Measurements from ENCODE around the gene FANCC. TPM values are rescaled to one million over a fixed set of nuclear protein-coding genes. Genes with fewer than 3 reads are reported as not detected.

The FANCC gene
- total RNA-seq, 2 experiments from 2014 or later: 5.7 to 6.3 TPM

DNA sequence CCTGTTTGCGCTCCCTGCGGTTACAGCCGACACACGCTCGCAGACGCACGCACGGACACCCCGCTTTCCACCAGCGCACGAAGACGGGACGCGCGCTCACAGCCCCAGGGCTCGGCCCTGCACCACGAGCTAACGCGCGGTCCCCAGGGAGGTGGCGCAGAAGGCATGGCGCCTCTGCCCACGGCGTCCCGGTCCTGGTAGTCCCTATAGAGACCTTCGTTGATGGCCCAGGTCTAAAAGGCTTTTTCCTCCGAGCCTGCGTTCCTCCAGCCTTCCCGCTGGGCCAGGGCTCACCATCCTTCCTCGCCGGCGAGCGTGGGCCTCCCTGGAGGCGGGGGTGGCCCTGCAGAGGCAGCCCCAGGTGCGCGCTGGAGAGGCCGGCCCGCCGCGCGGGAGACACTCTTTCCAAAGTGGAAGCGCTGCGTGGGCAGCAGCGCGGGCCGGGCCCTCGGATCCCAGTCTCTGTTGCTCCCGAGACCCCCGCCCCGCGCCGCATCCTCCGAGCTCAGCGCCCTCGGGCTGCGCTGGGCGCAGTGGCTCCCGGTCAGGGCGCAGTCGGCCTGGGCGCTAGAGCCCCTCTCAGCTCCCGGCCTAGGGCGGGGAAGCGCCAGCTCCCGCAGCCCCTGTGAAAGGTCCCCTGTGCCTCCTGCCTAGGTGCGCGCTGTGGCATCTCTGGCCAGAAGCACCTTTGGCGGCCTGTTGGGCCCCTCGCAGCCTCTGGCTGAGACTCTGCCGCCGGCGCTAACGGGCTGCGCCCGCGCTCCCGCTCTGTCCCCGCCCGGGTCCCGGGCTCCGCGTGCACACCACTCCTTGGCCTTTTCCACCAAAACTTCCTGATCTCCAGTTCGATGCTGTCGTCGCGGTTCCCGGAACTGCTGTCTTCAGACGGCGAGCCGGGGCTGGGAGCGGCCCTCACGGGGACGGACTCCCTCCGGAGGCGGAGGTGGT is 31.9 kb upstream of the FANCC start:
- Mint-ChIP-seq H3K27ac (no peak overlapping the region), H3K36me3 (ENCODE audit: low read depth) (no peaks in the 10 kb centered on the region), H3K27me3 (peaks cover 44% of the 10 kb centered on the region), H3K4me3 (no peak overlapping the region), H3K4me1 (ENCODE audit: low read depth) (peaks cover 4% of the 10 kb centered on the region), H3K9me3 (no peaks in the 10 kb centered on the region)
- CTCF ChIA-PET: no interaction called here
- DNase-seq (no peak), ATAC-seq (ENCODE audit: poor library complexity) (no peak)
- peaks cover 0 to 16% of the 10 kb centered on the region in 2 experiments for H3K9me3 ChIP-seq (ENCODE audit: control insufficient read depth in 1 of 2, insufficient read depth in 1 of 2, low read length in 2 of 2)
- intact Hi-C loops (cut with DNase I, micrococcal nuclease): no loop called here
- peaks cover 25 to 26% of the 10 kb centered on the region in 2 experiments for H3K27me3 ChIP-seq (ENCODE audit: control insufficient read depth in 1 of 2, insufficient read depth in 2 of 2, low read length in 2 of 2)
- H3K27ac ChIP-seq (ENCODE audit: low read depth in 1 of 2, low read length in 2 of 2): no peak overlapping the region
- H3K36me3 ChIP-seq (ENCODE audit: insufficient read depth, low read length): no peaks in the 10 kb centered on the region
- POLR2A ChIA-PET: no interaction called here
- H3K4me1 ChIP-seq (ENCODE audit: insufficient read depth, low read length): peaks cover 11% of the 10 kb centered on the region
- TF ChIP-seq, protein P1, sequence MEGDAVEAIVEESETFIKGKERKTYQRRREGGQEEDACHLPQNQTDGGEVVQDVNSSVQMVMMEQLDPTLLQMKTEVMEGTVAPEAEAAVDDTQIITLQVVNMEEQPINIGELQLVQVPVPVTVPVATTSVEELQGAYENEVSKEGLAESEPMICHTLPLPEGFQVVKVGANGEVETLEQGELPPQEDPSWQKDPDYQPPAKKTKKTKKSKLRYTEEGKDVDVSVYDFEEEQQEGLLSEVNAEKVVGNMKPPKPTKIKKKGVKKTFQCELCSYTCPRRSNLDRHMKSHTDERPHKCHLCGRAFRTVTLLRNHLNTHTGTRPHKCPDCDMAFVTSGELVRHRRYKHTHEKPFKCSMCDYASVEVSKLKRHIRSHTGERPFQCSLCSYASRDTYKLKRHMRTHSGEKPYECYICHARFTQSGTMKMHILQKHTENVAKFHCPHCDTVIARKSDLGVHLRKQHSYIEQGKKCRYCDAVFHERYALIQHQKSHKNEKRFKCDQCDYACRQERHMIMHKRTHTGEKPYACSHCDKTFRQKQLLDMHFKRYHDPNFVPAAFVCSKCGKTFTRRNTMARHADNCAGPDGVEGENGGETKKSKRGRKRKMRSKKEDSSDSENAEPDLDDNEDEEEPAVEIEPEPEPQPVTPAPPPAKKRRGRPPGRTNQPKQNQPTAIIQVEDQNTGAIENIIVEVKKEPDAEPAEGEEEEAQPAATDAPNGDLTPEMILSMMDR (IDR thresholded peaks at IDR 0.05): no peak
- H3K4me3 ChIP-seq (ENCODE audit: low read length): no peak overlapping the region

DNA sequence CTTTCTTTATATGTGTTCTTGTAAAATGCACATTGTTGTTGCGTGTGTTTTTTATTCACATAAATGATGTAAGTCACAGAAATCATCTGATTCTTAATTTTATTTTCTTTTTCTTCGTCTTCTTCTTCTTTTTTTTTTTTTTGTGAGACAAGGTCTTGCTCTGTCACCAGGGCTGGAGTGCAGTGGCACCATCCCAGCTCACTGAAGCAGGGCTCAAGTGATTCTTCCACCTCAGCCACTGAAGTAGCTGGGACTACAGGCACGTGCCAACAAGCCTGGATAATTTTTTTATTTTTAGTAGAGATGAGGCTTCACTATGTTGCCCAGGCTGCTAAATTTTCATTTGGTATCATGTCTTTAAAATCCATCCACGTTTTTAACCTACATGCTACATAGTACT is 28.5 kb upstream of the FANCC start:
- Histone ChIP-seq H3K36me3 (ENCODE audit: insufficient read depth, low read length) (no peaks in the 10 kb centered on the region), H3K4me3 (ENCODE audit: low read length) (no peak overlapping the region), H3K27ac (ENCODE audit: low read depth in 1 of 2, low read length in 2 of 2) (no peak overlapping the region), H3K27me3 (ENCODE audit: control insufficient read depth in 1 of 2, insufficient read depth in 2 of 2, low read length in 2 of 2) (peaks cover 23 to 25% of the 10 kb centered on the region in 2 experiments), H3K4me1 (ENCODE audit: insufficient read depth, low read length) (peaks cover 11% of the 10 kb centered on the region), H3K9me3 (ENCODE audit: control insufficient read depth in 1 of 2, insufficient read depth in 1 of 2, low read length in 2 of 2) (peaks cover 0 to 11% of the 10 kb centered on the region in 2 experiments)
- Mint-ChIP-seq H3K9me3 (no peaks in the 10 kb centered on the region), H3K27me3 (peaks cover 33% of the 10 kb centered on the region), H3K4me1 (ENCODE audit: low read depth) (peaks cover 15% of the 10 kb centered on the region), H3K4me3 (no peak overlapping the region), H3K36me3 (ENCODE audit: low read depth) (no peaks in the 10 kb centered on the region), H3K27ac (no peak overlapping the region)
- ATAC-seq (ENCODE audit: poor library complexity): no peak
- TF ChIP-seq, protein P1 (IDR thresholded peaks at IDR 0.05): no peak
- ChIA-PET CTCF (no interaction called here), POLR2A (no interaction called here)
- no peak for DNase-seq
- intact Hi-C loops (cut with DNase I, micrococcal nuclease): no loop called here

DNA sequence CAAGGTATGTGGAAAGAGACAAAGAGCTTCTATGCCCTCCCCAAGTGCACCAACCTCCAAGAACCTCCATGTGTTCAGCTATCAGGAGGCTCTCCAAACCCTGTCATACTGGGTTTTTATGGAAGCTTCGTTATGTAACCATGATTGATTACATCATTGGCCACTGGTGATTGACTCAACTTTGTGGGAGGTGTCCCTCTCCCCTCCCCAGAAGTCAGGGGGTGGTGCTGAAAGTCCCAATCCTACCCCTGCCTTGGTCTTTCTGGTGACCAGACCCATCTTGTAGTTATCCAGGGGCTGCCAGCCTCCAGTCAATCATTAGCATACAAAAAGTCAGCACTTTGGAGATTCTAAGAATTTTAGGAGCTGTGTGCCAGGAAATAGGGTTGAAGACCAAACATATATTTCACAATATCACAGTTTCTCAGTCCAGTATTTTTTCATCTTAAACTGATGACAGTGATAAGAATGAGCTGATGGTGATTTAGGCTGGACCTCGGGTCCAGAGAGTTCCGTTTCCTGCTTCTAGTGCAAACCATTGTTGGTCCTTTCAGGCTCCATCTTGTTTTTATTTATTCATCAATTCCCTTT is 27.3 kb upstream of the FANCC start:
- H3K36me3 ChIP-seq (ENCODE audit: insufficient read depth, low read length): no peaks in the 10 kb centered on the region
- no peak overlapping the region for H3K27ac ChIP-seq (ENCODE audit: low read depth in 1 of 2, low read length in 2 of 2)
- Mint-ChIP-seq H3K36me3 (ENCODE audit: low read depth) (no peaks in the 10 kb centered on the region), H3K4me1 (ENCODE audit: low read depth) (peaks cover 13% of the 10 kb centered on the region), H3K4me3 (no peak overlapping the region), H3K27me3 (peaks cover 21% of the 10 kb centered on the region), H3K9me3 (no peaks in the 10 kb centered on the region), H3K27ac (no peak overlapping the region)
- peaks cover 0 to 8% of the 10 kb centered on the region in 2 experiments for H3K9me3 ChIP-seq (ENCODE audit: control insufficient read depth in 1 of 2, insufficient read depth in 1 of 2, low read length in 2 of 2)
- peaks cover 19% of the 10 kb centered on the region in 2 experiments for H3K27me3 ChIP-seq (ENCODE audit: control insufficient read depth in 1 of 2, insufficient read depth in 2 of 2, low read length in 2 of 2)
- TF ChIP-seq, protein P1 (IDR thresholded peaks at IDR 0.05): no peak
- DNase-seq: no peak
- H3K4me3 ChIP-seq (ENCODE audit: low read length): no peak overlapping the region
- ATAC-seq (ENCODE audit: poor library complexity): no peak
- peaks cover 9% of the 10 kb centered on the region for H3K4me1 ChIP-seq (ENCODE audit: insufficient read depth, low read length)
- ChIA-PET POLR2A (no interaction called here), CTCF (no interaction called here)
- intact Hi-C loops (cut with DNase I, micrococcal nuclease): no loop called here
